Measurements from ENCODE around the gene DBF4B.

The DBF4B gene

GRCh38 chr17:44761932-44762810 lies 53.7 kb downstream of the DBF4B start:
- no peak for DNase-seq

GRCh38 chr17:44763170-44763569 lies 54.7 kb downstream of the DBF4B start:
- DNase-seq: no peak

- DNase-seq: no peak
These were observed 57.5 kb downstream of the DBF4B start for GRCh38 chr17:44765965-44766364.

GRCh38 chr17:44766409-44767038 lies 58.1 kb downstream of the DBF4B start:
- DNase-seq: no peak

- DNase-seq: no peak
These were observed 59.0 kb downstream of the DBF4B start for GRCh38 chr17:44767493-44767892.

GRCh38 chr17:44768505-44769142 lies 60.2 kb downstream of the DBF4B start:
- DNase-seq: no peak

- DNase-seq: no peak
These were observed 60.8 kb downstream of the DBF4B start for GRCh38 chr17:44769230-44769629.

- no peak for DNase-seq
These were observed 61.2 kb downstream of the DBF4B start for GRCh38 chr17:44769647-44770084.

- no peak for DNase-seq
These were observed 61.9 kb downstream of the DBF4B start for GRCh38 chr17:44770166-44770925.

- DNase-seq: no peak
These were observed 64.0 kb downstream of the DBF4B start for GRCh38 chr17:44772308-44773045.

- no peak for DNase-seq
These were observed 64.7 kb downstream of the DBF4B start for GRCh38 chr17:44773140-44773539.

- DNase-seq: peak; percentile 4
These were observed 66.0 kb downstream of the DBF4B start for GRCh38 chr17:44774271-44775135.

- DNase-seq: peak; percentile 91
These were observed 66.8 kb downstream of the DBF4B start for GRCh38 chr17:44775136-44775837.

GRCh38 chr17:44775838-44776621 lies 67.6 kb downstream of the DBF4B start:
- DNase-seq: no peak

GRCh38 chr17:44776628-44777393 lies 68.3 kb downstream of the DBF4B start:
- no peak for DNase-seq

- DNase-seq: no peak
These were observed 69.2 kb downstream of the DBF4B start for GRCh38 chr17:44777394-44778348.

GRCh38 chr17:44778656-44779210 lies 70.3 kb downstream of the DBF4B start:
- no peak for DNase-seq

Measured in NCI-H1417 treated with DMSO at 0.1 percent for 48 hours (cell line).